SU-DHL-6 (cell line): ENCODE measurements around the gene KCTD1.

ENCODE experiments used
- EZH2phosphoT487 ChIP-seq: fragments of 200-600 bp; sonication (generic), shearing (Covaris generic); conservative IDR thresholded peaks from 2 replicates; pipeline ENCODE4 v1.6.1; 2018; ENCODE audit warnings: mild to moderate bottlenecking, antibody characterized with exemption, low read length, moderate library complexity, mixed read lengths
- TF ChIP-seq, protein P1 (sequence below): fragments of 200-600 bp; sonication (generic); IDR thresholded peaks from one replicate; pipeline ENCODE4 v1.5.1; 2017; ENCODE audit warnings: antibody characterized with exemption, mild to moderate bottlenecking, low read length, moderate library complexity; ENCODE audit not compliant: insufficient read depth, poor library complexity, severe bottlenecking

DNA sequence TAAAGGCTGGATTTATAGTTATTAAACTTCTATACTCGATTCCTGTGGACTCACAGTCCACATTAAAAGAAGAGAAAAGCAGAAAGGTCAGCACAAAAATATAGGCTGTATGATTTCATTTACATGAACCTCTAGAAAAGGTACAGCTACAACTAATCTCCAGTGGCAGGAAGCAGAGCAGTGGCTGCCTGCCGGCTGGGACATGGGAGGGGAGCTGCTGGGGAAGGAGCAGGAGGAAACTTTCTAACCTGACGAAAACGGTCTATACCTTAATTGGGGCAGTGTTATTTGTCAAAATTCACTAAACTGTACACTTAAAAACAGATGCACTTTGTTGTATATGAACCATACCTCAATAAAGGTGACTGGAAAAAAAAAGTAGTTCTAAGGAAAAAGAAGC lies 26.7 kb downstream of the KCTD1 start:
- TF ChIP-seq, protein P1, sequence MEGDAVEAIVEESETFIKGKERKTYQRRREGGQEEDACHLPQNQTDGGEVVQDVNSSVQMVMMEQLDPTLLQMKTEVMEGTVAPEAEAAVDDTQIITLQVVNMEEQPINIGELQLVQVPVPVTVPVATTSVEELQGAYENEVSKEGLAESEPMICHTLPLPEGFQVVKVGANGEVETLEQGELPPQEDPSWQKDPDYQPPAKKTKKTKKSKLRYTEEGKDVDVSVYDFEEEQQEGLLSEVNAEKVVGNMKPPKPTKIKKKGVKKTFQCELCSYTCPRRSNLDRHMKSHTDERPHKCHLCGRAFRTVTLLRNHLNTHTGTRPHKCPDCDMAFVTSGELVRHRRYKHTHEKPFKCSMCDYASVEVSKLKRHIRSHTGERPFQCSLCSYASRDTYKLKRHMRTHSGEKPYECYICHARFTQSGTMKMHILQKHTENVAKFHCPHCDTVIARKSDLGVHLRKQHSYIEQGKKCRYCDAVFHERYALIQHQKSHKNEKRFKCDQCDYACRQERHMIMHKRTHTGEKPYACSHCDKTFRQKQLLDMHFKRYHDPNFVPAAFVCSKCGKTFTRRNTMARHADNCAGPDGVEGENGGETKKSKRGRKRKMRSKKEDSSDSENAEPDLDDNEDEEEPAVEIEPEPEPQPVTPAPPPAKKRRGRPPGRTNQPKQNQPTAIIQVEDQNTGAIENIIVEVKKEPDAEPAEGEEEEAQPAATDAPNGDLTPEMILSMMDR: no peak
- TF ChIP-seq EZH2phosphoT487: no peak
